Esophagus muscularis mucosa (tissue), 3 donors: ENCODE results near the gene GTF3C1.

Experiments used
- CTCF ChIP-seq, 3 experiments: fragments of 200-600 bp in 2 of 3; fragments of 450-650 bp in 1 of 3; sonication (generic) in 2 of 3; IDR thresholded peaks; one replicate each; pipeline ENCODE4 v1.5.1; 2017 to 2019; ENCODE audit warnings: antibody characterized with exemption in 3 of 3, mild to moderate bottlenecking in 2 of 3, moderate library complexity in 1 of 3
- POLR2A ChIP-seq: fragments of 450-650 bp; IDR thresholded peaks from one replicate; pipeline ENCODE4 v1.6.1; 2017; ENCODE audit warnings: antibody characterized with exemption, moderate library complexity, mild to moderate bottlenecking, low read depth
- POLR2AphosphoS5 ChIP-seq, 2 donors: sonication (generic); formaldehyde crosslinking; IDR thresholded peaks; one replicate each; pipeline ENCODE4 v1.6.1; 2017; ENCODE audit warnings: antibody characterized with exemption in 2 of 2

DNA sequence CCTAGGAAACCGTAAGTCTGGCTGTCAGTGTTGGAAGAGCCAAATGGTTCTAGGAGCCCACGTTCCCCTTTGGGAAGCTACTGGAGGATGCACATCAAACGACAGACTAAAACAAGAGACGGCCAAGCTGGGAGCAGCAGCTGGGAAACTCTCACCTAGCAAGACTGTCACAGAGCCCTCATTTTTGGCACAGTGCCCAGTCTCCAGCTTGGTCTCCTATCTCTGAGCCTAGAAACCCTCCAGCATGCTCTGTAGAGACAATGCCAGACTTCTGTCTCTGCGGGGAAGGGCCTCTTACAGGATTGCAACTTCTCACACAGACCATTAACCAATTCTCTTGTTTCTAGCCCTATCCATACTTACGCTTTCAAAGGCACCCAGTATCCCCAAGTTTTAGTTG lies 23.5 kb downstream of the GTF3C1 start:
- TF ChIP-seq CTCF (IDR thresholded peaks at IDR 0.05) (no peak), POLR2A (no peak), POLR2AphosphoS5 (IDR thresholded peaks at IDR 0.05) (no peak)
